H1 (cell line): ENCODE data around the gene PRC1. TPM values are rescaled to one million over a fixed set of nuclear protein-coding genes. Genes with fewer than 3 reads are reported as not detected.

Experiments used
- BACH1 ChIP-seq: IDR thresholded peaks from 2 replicates; pipeline ENCODE4 v1.6.1; 2012; ENCODE audit warnings: low read length, improper control_type of control experiment
- CEBPB ChIP-seq: IDR thresholded peaks from 2 replicates; pipeline ENCODE4 v1.6.1; 2012; ENCODE audit warnings: low read depth, low read length
- CHD7 ChIP-seq: fragments of 300-600 bp; sonication (generic); IDR thresholded peaks from 2 replicates; pipeline ENCODE4 v1.7.1; 2012; ENCODE audit warnings: low read length, moderate library complexity, mild to moderate bottlenecking, inconsistent platforms; ENCODE audit not compliant: insufficient replicate concordance
- CREB1 ChIP-seq: IDR thresholded peaks from 2 replicates; pipeline ENCODE4 v1.6.1; 2012; ENCODE audit warnings: inconsistent platforms
- E2F6 ChIP-seq: IDR thresholded peaks from 2 replicates; pipeline ENCODE4 v1.6.1; 2012; ENCODE audit warnings: inconsistent platforms
- EP300 ChIP-seq, 2 experiments: IDR thresholded peaks; 1 replicate in 1 of 2; 2 replicates in 1 of 2; pipeline ENCODE4 v1.6.1; 2011 to 2012; ENCODE audit warnings: low read depth in 2 of 2, low read length in 2 of 2, mild to moderate bottlenecking in 2 of 2, borderline replicate concordance in 1 of 2, inconsistent platforms in 1 of 2, moderate library complexity in 1 of 2
- GABPA ChIP-seq: IDR thresholded peaks from 2 replicates; pipeline ENCODE4 v1.6.1; 2011; ENCODE audit warnings: mild to moderate bottlenecking, low read length, moderate library complexity, borderline replicate concordance; ENCODE audit not compliant: insufficient read depth
- KDM1A ChIP-seq: fragments of 200-600, 300-600 bp; sonication (generic); IDR thresholded peaks from 2 replicates; pipeline ENCODE4 v1.7.1; 2016; ENCODE audit warnings: mild to moderate bottlenecking, low read length, borderline replicate concordance
- KDM4A ChIP-seq: IDR thresholded peaks from one replicate; pipeline ENCODE4 v1.7.1; 2012; ENCODE audit warnings: low read depth, mild to moderate bottlenecking, moderate library complexity, low read length, inconsistent platforms; ENCODE audit not compliant: severe bottlenecking
- NRF1 ChIP-seq: IDR thresholded peaks from 2 replicates; pipeline ENCODE4 v1.6.1; 2011; ENCODE audit warnings: mild to moderate bottlenecking, low read depth, low read length, improper control_type of control experiment
- POU5F1 ChIP-seq: IDR thresholded peaks from 2 replicates; pipeline ENCODE4 v1.6.1; 2011; ENCODE audit warnings: low read depth, mild to moderate bottlenecking, low read length, moderate library complexity
- RBBP5 ChIP-seq: IDR thresholded peaks from 2 replicates; pipeline ENCODE4 v1.7.1; 2012; ENCODE audit warnings: low read depth, mild to moderate bottlenecking, inconsistent platforms, low read length, moderate library complexity, borderline replicate concordance
- polyA plus RNA-seq, 7 experiments: library from polyadenylated mRNA; depleted of rRNA in 3 of 7; stranded (reverse) in 5 of 7; unstranded in 2 of 7; fragments of >200 nt in 5 of 7; fragments of 200-250 nt in 2 of 7; gene quantifications; 1 replicate in 5 of 7; 2 replicates in 1 of 7; 4 replicates in 1 of 7; pipeline versions ENCODE4 v1.2.1 to v1.2.3, GENCODE V29; 2011 to 2013; ENCODE audit warnings: missing spikeins in 2 of 7, mixed read lengths in 2 of 7
- total RNA-seq: library from RNA; stranded (reverse); fragmentation: NEBNext Ultra II Directional; extraction: Animal tissue kit (Norgen Biotek cat#: 25700); gene quantifications from 2 replicates; pipeline ENCODE4 v1.2.1, GENCODE V29; 2021

The PRC1 gene
- total and polyA plus RNA-seq, 2 of the 8 experiments (the other 6 are each of a cell fraction or from before 2014, with no cell fraction given): 90.7 to 181 TPM

GRCh38 chr15:90950676-90951075 is 43.7 kb downstream of the PRC1 start (continued):
- TF ChIP-seq CHD7: no peak
- TF ChIP-seq POU5F1: no peak
- TF ChIP-seq KDM4A: no peak
- TF ChIP-seq EP300 (IDR thresholded peaks at IDR 0.05; ENCODE audit: borderline replicate concordance in 1 of 2, low read depth in 2 of 2, low read length in 2 of 2): no peak
- no peak for TF ChIP-seq CEBPB
- TF ChIP-seq NRF1: no peak
- no peak for TF ChIP-seq CREB1
- no peak for TF ChIP-seq BACH1
- TF ChIP-seq E2F6: no peak
- TF ChIP-seq KDM1A: no peak
- no peak for TF ChIP-seq RBBP5
- TF ChIP-seq GABPA: no peak
